Subcutaneous abdominal adipose tissue (tissue), 5 donors: ENCODE results near the gene NFIB.

ENCODE experiments used
- H3K27ac ChIP-seq: one replicate; pipeline ENCODE4 v1.7.0; 2013; ENCODE audit warnings: low read depth, mild to moderate bottlenecking, inconsistent platforms, low read length, moderate library complexity
- H3K27me3 ChIP-seq, 5 donors: one replicate each; pipeline ENCODE4 v1.7.0; 2013; ENCODE audit warnings: low read length in 5 of 5, inconsistent platforms in 1 of 5; ENCODE audit not compliant: control insufficient read depth in 5 of 5, insufficient read depth in 4 of 5
- H3K36me3 ChIP-seq, 5 donors: one replicate each; pipeline ENCODE4 v1.7.0; 2013; ENCODE audit warnings: low read length in 5 of 5; ENCODE audit not compliant: control insufficient read depth in 5 of 5, insufficient read depth in 5 of 5
- H3K4me1 ChIP-seq, 5 donors: one replicate each; pipeline ENCODE4 v1.7.0; 2013; ENCODE audit warnings: low read length in 5 of 5, mild to moderate bottlenecking in 3 of 5, moderate library complexity in 1 of 5; ENCODE audit not compliant: control insufficient read depth in 5 of 5, insufficient read depth in 5 of 5
- H3K4me3 ChIP-seq, 5 donors: one replicate each; pipeline ENCODE4 v1.7.0; 2013; ENCODE audit warnings: low read length in 5 of 5, low read depth in 1 of 5
- H3K9ac ChIP-seq, 5 donors: one replicate each; pipeline ENCODE4 v1.7.0; 2013; ENCODE audit warnings: low read length in 5 of 5, mild to moderate bottlenecking in 4 of 5, moderate library complexity in 3 of 5
- H3K9me3 ChIP-seq, 5 donors: one replicate each; pipeline ENCODE4 v1.7.0; 2013; ENCODE audit warnings: low read length in 5 of 5; ENCODE audit not compliant: control insufficient read depth in 5 of 5
- donor health status: healthy.
- donor health status: healthy.
- donor health status: healthy.
- donor health status: healthy.
- donor health status: healthy.

Gene NFIB

DNA sequence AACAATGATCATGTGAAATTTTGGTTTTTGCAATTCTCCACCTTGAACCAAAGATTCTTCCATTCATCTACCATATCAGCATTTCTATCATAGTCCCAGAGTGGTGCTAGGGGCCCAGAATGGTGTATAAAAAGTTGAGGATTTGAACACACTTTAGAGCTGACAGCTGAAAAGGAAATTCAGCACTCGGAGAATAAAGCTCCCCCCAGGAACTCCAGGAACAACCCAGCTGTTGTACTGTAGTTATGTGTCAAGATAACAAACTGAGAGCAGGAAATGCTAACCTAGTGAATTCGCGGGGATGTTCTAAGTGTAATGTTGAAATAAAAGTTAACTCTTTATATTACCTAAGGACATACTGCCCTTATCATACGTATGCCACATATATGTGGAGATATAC is 216.7 kb downstream of the NFIB start:
- Histone ChIP-seq H3K9me3 (no peaks in the 10 kb centered on the region), H3K27ac (peak overlapping the region; percentile 74), H3K4me1 (peaks cover 5 to 48% (median 37%) of the 10 kb centered on the region in 5 donors), H3K4me3 (no peak overlapping the region), H3K9ac (peak overlapping the region in 2 of 5 donors; percentile 27 to 30), H3K27me3 (no peaks in the 10 kb centered on the region), H3K36me3 (peaks cover 0 to 15% (median 0%) of the 10 kb centered on the region in 5 donors)

DNA sequence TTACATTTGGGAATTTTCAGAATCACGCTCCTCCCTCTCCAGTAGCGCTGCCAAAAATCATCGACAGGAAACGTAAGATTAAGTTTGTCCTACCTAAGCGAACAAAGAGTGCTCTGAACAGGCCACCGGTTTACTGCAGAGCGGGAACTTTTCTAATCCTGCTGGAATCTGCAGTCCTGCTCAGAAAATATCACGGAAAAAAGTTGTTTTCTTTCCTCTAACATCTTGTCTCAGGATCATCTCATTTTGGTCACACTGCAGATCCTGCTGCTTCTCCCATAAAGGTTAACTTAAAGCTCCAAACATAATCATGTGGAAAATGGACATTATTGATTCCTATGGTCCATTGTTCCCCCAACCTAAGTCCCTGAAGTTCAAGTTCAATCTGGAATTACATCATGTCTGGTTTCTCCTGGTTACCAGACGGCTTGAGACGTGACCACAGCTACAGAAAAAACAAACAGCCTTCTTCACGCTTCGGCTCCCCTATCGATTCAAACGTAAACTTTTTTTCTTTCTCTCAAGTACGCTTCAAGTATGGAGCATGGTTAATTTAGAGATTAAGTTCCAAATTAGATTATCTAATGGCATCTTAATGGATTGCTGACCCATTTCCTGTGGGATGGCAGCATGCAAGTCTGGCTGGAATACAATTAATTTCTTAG is 217.6 kb downstream of the NFIB start:
- Histone ChIP-seq H3K27me3 (no peaks in the 10 kb centered on the region), H3K27ac (peak overlapping the region; percentile 74), H3K4me3 (peak overlapping the region; percentile 29 to 56 (median 49)), H3K36me3 (peaks cover 0 to 15% (median 0%) of the 10 kb centered on the region in 5 donors), H3K9me3 (no peaks in the 10 kb centered on the region), H3K9ac (peak overlapping the region in 4 of 5 donors; percentile 0 to 37 (median 26)), H3K4me1 (peaks cover 5 to 47% (median 37%) of the 10 kb centered on the region in 5 donors)

DNA sequence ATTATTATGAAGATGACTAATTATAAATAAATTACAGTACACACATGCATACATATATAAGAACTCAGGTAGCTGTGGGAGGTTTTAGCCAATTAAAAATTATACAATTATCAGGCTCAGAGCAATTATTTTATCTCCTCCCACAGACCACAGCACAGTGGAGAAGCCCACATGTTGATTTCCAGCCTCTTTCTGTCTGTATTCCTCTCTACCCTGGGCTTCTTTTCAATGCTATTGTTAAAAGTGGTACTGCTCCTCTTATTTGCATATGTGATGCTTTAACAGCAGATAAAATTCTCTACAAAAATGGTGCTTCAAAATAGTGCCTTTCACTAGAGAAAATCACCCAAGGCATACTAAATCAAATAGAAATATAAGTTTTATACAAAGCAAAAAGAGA is 218.7 kb downstream of the NFIB start:
- H3K9me3 ChIP-seq = no peaks in the 10 kb centered on the region
- no peaks in the 10 kb centered on the region for H3K27me3 ChIP-seq
- H3K27ac ChIP-seq = peak overlapping the region; percentile 74
- no peak overlapping the region for H3K4me3 ChIP-seq
- peaks cover 0 to 15% (median 0%) of the 10 kb centered on the region in 5 donors for H3K36me3 ChIP-seq
- peaks cover 5 to 55% (median 39%) of the 10 kb centered on the region in 5 donors for H3K4me1 ChIP-seq
- no peak overlapping the region for H3K9ac ChIP-seq

DNA sequence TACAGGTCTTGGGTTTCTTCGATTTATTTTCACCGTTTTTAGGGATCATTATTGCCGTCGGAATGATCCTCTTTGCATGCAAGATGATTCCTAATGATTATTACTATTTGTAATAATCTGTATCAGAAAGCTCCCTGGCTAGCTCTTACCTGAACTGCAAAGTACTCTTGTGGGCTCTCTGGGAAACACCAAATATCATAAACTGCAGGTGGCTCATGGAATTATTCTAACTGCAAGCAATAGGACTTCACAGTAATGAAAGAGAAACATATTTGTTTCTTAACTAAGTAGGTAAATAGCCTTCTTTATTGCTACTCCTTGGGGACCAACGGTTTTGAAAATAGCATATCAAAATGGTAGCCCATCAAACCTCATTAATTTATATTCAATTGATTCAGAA is 219.4 kb downstream of the NFIB start:
- peaks cover 0 to 15% (median 0%) of the 10 kb centered on the region in 5 donors for H3K36me3 ChIP-seq
- no peak overlapping the region for H3K27ac ChIP-seq
- no peak overlapping the region for H3K9ac ChIP-seq
- no peaks in the 10 kb centered on the region for H3K9me3 ChIP-seq
- no peaks in the 10 kb centered on the region for H3K27me3 ChIP-seq
- no peak overlapping the region for H3K4me3 ChIP-seq
- H3K4me1 ChIP-seq = peaks cover 5 to 63% (median 39%) of the 10 kb centered on the region in 5 donors

DNA sequence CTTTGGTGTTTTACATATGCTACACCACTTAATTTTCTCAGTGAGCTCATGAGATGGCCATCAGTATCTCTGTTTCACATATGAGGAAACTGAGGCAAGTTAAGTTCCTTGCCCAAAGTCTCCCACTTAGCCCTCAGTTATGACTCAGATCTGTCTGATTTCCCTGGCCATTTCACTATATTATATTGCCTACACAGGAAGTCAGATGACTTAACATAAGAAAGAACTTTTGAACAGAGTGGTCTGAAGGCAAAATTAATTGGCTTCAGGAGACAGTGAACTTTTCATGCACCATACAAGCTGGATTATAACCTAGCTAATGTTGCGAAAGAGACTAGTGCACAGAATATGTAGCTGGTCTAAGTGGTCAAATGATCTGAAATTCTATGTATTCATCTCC is 221.6 kb downstream of the NFIB start:
- H3K27ac ChIP-seq = peak overlapping the region; percentile 1
- H3K9ac ChIP-seq = no peak overlapping the region
- H3K27me3 ChIP-seq = no peaks in the 10 kb centered on the region
- no peaks in the 10 kb centered on the region for H3K9me3 ChIP-seq
- peaks cover 0 to 44% (median 20%) of the 10 kb centered on the region in 5 donors for H3K4me1 ChIP-seq
- H3K36me3 ChIP-seq = peaks cover 0 to 20% (median 2%) of the 10 kb centered on the region in 5 donors
- no peak overlapping the region for H3K4me3 ChIP-seq

DNA sequence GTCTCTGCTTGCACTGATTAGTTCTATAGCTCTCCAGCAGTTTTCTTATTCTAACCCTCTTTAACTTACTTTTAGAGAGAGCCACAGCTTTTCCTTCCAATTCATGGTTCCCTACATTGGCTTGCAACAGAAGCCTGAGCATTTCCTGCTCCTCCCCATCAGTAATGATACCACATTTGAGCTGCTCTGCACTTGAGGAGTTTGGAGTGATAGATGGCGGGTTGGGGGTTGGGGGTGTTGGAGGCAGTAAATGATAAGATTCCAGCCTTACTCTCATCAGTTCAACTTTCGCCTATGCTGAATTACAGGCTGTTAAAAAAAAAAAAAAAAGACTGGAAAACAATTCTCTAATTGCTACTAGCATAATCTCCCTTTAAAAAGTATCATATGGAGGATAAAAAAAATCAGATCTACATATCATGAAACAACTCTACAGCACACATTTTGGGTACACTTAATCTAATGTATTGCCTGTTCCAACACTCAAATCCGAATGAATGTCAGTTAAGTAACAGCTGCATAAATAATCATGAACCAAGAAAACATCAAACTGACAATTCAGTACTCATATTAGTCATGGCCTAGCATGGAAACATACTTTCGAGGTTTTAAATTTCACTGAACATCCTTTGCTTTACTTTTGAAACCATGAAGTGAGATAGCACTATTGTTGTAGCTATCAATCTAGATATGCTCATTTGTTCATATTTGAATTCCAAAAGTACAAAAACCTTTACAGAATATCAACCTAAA is 224.7 kb downstream of the NFIB start:
- H3K9me3 ChIP-seq = no peaks in the 10 kb centered on the region
- peaks cover 0 to 25% (median 6%) of the 10 kb centered on the region in 5 donors for H3K36me3 ChIP-seq
- peak overlapping the region; percentile 39 for H3K27ac ChIP-seq
- no peak overlapping the region for H3K9ac ChIP-seq
- H3K4me3 ChIP-seq = no peak overlapping the region
- no peaks in the 10 kb centered on the region for H3K27me3 ChIP-seq
- peaks cover 0 to 31% (median 0%) of the 10 kb centered on the region in 5 donors for H3K4me1 ChIP-seq

DNA sequence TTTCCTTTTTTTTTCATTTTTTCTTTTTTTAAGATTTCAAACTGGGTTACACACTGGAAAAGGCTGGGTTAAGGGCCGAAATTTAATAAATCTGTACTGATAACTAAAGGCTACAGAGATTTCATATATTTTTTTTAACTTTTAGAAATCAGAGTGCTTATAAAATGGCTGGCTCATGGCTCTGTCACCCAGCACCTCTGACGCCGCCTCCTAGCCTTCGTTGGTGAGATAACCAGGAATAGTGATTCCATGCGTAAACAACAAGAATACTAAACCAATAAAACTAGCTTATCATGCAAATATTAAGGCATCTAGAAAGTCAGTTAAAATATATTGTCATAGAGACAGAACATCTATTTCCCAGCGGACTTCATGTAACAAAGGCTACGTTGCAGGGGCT is 226.4 kb downstream of the NFIB start:
- H3K9me3 ChIP-seq = no peaks in the 10 kb centered on the region
- H3K27ac ChIP-seq = no peak overlapping the region
- H3K9ac ChIP-seq = no peak overlapping the region
- peaks cover 0 to 14% (median 6%) of the 10 kb centered on the region in 5 donors for H3K36me3 ChIP-seq
- no peak overlapping the region for H3K4me3 ChIP-seq
- no peaks in the 10 kb centered on the region for H3K27me3 ChIP-seq
- peaks cover 0 to 26% (median 0%) of the 10 kb centered on the region in 5 donors for H3K4me1 ChIP-seq

DNA sequence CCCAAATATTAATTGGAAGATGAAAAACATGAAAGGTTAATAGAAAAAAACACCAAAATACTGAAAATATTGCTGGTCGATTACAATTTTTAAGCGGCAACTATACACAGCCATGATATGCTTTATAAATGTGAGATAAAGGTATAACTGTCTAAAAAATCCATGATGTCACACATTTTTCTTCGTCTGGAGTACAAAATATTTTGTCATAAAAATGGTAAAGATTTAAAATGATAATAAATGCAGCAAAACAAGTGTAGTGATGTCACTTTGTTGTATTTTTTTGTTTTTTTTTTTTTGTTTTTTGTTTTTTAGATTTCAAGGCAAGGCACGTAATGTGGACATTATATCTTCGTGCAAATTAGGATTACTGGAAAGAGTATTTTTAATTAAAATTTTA is 227.4 kb downstream of the NFIB start:
- Histone ChIP-seq H3K36me3 (peaks cover 0 to 14% (median 6%) of the 10 kb centered on the region in 5 donors), H3K27ac (no peak overlapping the region), H3K9me3 (no peaks in the 10 kb centered on the region), H3K4me1 (peaks cover 0 to 23% (median 0%) of the 10 kb centered on the region in 5 donors), H3K27me3 (no peaks in the 10 kb centered on the region), H3K9ac (no peak overlapping the region), H3K4me3 (no peak overlapping the region)

DNA sequence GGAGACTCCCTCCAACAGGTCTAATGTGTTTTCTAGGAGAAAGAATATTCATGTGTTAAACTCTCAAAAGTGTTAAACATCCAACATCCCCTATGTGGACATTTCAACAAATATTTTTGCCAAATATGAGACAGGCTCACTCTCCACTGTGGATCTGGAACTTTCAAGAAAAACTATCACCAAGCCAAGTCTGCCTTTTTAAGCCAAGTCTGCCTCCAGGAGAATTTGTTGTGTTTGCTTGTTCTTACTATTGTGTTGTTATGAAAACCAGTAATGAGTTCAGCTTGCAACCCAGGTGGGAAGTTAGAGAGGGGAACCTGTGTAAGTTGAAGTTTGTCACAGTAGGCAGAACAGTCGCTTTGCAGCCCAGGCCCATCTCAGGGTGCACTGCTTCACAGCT is 228.1 kb downstream of the NFIB start:
- no peaks in the 10 kb centered on the region for H3K9me3 ChIP-seq
- H3K4me1 ChIP-seq = peaks cover 0 to 20% (median 0%) of the 10 kb centered on the region in 5 donors
- no peak overlapping the region for H3K4me3 ChIP-seq
- no peaks in the 10 kb centered on the region for H3K27me3 ChIP-seq
- H3K27ac ChIP-seq = no peak overlapping the region
- H3K9ac ChIP-seq = no peak overlapping the region
- peaks cover 0 to 14% (median 6%) of the 10 kb centered on the region in 5 donors for H3K36me3 ChIP-seq

DNA sequence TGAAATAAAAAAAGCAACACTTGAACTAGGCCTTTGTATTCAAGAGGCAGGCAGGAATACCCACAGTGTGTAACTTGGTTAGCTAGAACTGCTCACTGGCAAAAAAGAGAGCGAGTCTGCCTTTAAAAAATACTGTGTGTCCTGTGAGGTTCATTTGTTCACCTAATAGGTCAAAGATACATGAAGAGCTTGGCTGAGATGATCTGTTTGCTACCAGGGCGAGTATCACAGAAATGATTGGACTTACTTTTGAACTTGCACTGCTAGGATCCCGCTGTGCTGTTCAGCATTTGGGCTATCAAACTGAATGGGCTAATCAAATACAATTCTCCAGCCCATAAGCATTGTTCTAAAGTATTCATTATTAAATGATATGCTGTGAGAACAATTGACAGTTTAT is 229.1 kb downstream of the NFIB start:
- Histone ChIP-seq H3K27ac (no peak overlapping the region), H3K4me1 (peaks cover 0 to 11% (median 0%) of the 10 kb centered on the region in 5 donors), H3K4me3 (no peak overlapping the region), H3K27me3 (no peaks in the 10 kb centered on the region), H3K9ac (no peak overlapping the region), H3K36me3 (peaks cover 0 to 14% (median 6%) of the 10 kb centered on the region in 5 donors), H3K9me3 (no peaks in the 10 kb centered on the region)
